PC-9 (cell line): ENCODE measurements around the gene AGRN.

ENCODE experiments used
- EZH2 ChIP-seq: fragments of 200-600 bp; sonication (generic); IDR thresholded peaks from 2 replicates; pipeline ENCODE4 v1.8.0; 2017; ENCODE audit warnings: antibody characterized with exemption, low read depth
- TF ChIP-seq, protein P1 (sequence below): fragments of 200-600 bp; sonication (generic); conservative IDR thresholded peaks from 2 replicates; pipeline ENCODE4 v1.6.1; 2017; ENCODE audit warnings: mixed run types, antibody characterized with exemption, mild to moderate bottlenecking, moderate library complexity

DNA sequence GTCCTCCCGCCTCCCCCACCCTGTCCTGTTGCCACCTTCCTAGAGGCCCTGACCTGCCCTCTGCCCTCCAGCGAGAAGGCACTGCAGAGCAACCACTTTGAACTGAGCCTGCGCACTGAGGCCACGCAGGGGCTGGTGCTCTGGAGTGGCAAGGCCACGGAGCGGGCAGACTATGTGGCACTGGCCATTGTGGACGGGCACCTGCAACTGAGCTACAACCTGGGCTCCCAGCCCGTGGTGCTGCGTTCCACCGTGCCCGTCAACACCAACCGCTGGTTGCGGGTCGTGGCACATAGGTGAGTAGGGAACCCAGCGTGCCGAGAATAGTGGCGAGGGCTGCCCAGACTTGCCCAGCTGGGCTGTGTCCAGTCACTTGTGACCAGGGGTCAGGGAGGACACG lies 33.8 kb downstream of the AGRN start:
- TF ChIP-seq, protein P1, sequence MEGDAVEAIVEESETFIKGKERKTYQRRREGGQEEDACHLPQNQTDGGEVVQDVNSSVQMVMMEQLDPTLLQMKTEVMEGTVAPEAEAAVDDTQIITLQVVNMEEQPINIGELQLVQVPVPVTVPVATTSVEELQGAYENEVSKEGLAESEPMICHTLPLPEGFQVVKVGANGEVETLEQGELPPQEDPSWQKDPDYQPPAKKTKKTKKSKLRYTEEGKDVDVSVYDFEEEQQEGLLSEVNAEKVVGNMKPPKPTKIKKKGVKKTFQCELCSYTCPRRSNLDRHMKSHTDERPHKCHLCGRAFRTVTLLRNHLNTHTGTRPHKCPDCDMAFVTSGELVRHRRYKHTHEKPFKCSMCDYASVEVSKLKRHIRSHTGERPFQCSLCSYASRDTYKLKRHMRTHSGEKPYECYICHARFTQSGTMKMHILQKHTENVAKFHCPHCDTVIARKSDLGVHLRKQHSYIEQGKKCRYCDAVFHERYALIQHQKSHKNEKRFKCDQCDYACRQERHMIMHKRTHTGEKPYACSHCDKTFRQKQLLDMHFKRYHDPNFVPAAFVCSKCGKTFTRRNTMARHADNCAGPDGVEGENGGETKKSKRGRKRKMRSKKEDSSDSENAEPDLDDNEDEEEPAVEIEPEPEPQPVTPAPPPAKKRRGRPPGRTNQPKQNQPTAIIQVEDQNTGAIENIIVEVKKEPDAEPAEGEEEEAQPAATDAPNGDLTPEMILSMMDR, result no peak
- TF ChIP-seq EZH2, result no peak
